Measurements from ENCODE around the gene UNK. TPM values are rescaled to one million over a fixed set of nuclear protein-coding genes. Genes with fewer than 3 reads are reported as not detected.

The UNK gene
- total RNA-seq, 6 experiments from 2014 or later: 5.8 to 29.2 (median 11.1) TPM

DNA sequence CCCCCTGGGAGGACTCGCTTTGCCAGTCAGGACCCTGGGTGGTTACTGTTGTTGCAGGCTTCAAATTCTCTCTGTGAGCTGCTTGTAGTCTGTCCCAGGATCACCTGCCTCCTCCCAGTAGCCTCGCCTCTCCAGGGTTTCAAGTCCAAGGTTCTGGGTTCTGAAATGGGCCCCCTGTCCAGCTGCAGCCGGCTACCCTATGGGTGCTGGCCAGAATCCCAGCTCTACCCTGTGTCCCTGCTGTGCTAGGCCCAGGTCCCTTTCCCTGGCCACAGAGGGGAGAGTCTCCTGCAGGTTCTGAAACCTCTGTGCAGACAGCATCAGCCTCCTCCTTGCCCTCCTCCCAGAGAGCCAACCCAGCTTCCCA, 38.2 kb downstream of the UNK start:
- no peaks in the 10 kb centered on the region for H3K27me3 ChIP-seq
- H3K4me1 ChIP-seq: peaks cover 0 to 17% (median 0%) of the 10 kb centered on the region in 4 donors
- TF ChIP-seq, protein P1, sequence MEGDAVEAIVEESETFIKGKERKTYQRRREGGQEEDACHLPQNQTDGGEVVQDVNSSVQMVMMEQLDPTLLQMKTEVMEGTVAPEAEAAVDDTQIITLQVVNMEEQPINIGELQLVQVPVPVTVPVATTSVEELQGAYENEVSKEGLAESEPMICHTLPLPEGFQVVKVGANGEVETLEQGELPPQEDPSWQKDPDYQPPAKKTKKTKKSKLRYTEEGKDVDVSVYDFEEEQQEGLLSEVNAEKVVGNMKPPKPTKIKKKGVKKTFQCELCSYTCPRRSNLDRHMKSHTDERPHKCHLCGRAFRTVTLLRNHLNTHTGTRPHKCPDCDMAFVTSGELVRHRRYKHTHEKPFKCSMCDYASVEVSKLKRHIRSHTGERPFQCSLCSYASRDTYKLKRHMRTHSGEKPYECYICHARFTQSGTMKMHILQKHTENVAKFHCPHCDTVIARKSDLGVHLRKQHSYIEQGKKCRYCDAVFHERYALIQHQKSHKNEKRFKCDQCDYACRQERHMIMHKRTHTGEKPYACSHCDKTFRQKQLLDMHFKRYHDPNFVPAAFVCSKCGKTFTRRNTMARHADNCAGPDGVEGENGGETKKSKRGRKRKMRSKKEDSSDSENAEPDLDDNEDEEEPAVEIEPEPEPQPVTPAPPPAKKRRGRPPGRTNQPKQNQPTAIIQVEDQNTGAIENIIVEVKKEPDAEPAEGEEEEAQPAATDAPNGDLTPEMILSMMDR (IDR thresholded peaks at IDR 0.05): no peak
- TF ChIP-seq POLR2A (IDR thresholded peaks at IDR 0.05): no peak
- H3K27ac ChIP-seq: no peak overlapping the region
- ATAC-seq (peak in 1 of 4 donors; percentile 20), DNase-seq (peak in 1 of 3 donors; percentile 46)
- 40% methylated on average over 1 of the region's 3 CpGs for WGBS (ENCODE audit: insufficient coverage, low coverage, low lambda C conversion rate, missing lambda C conversion rate)
- intact Hi-C loops (cut with DNase I): loop anchor here in 1 of 2 donors (10.0 kb wide), 1 partner anchor 68 kb away; no protein-coding TSS in a partner anchor
- no peak overlapping the region for H3K4me3 ChIP-seq
- H3K9me3 ChIP-seq: no peaks in the 10 kb centered on the region
- peaks cover 0 to 42% (median 14%) of the 10 kb centered on the region in 4 donors for H3K36me3 ChIP-seq

GRCh38 chr17:75823257-75824041, 38.8 kb downstream of the UNK start:
- Histone ChIP-seq H3K4me1 (peaks cover 0 to 22% (median 0%) of the 10 kb centered on the region in 4 donors), H3K36me3 (peaks cover 0 to 37% (median 12%) of the 10 kb centered on the region in 4 donors), H3K27me3 (no peaks in the 10 kb centered on the region), H3K4me3 (no peak overlapping the region), H3K27ac (no peak overlapping the region), H3K9me3 (no peaks in the 10 kb centered on the region)
- ATAC-seq (no peak), DNase-seq (peak in 1 of 3 donors; percentile 46)
- intact Hi-C loops (cut with DNase I): loop anchor here in 1 of 2 donors (10.0 kb wide), 1 partner anchor 69 kb away; no protein-coding TSS in a partner anchor
- 94% methylated on average over 12 of the region's 28 CpGs for WGBS (ENCODE audit: insufficient coverage, low coverage, low lambda C conversion rate, missing lambda C conversion rate)
- TF ChIP-seq, protein P1 (IDR thresholded peaks at IDR 0.05): no peak
- TF ChIP-seq POLR2A (IDR thresholded peaks at IDR 0.05): no peak

DNA sequence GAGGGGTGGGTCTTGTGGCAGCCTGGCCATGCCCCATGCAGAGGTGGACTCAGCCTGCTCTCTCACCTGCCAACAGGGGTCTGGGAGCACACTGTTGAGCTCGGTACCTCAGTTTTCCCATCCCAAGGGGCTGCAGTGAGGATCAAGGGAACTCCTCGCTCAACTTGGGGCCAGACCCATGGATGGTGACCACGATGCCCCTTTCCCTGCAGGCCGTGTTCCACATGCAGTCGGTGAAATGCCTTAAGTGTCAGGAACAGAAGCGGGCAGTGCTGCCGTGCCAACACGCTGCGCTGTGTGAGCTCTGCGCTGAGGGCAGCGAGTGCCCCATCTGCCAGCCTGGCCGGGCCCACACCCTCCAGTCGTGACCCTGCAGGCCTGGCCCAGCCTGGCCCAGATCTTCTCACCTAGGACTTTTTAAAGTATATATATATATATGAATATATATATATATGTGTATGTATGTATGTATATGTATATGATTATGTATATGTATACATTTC, 39.5 kb downstream of the UNK start:
- Histone ChIP-seq H3K4me1 (peaks cover 0 to 22% (median 0%) of the 10 kb centered on the region in 4 donors), H3K27me3 (no peaks in the 10 kb centered on the region), H3K9me3 (no peaks in the 10 kb centered on the region), H3K36me3 (peaks cover 0 to 34% (median 6%) of the 10 kb centered on the region in 4 donors), H3K27ac (no peak overlapping the region), H3K4me3 (no peak overlapping the region)
- TF ChIP-seq, protein P1 (IDR thresholded peaks at IDR 0.05): no peak
- TF ChIP-seq POLR2A (IDR thresholded peaks at IDR 0.05): no peak
- intact Hi-C loops (cut with DNase I): loop anchor here in 1 of 2 donors (10.0 kb wide), 1 partner anchor 69 kb away; no protein-coding TSS in a partner anchor
- DNase-seq: peak in 1 of 3 donors; percentile 12
- 97% methylated on average over 7 of the region's 13 CpGs for WGBS (ENCODE audit: insufficient coverage, low coverage, low lambda C conversion rate, missing lambda C conversion rate)
- ATAC-seq: no peak

DNA sequence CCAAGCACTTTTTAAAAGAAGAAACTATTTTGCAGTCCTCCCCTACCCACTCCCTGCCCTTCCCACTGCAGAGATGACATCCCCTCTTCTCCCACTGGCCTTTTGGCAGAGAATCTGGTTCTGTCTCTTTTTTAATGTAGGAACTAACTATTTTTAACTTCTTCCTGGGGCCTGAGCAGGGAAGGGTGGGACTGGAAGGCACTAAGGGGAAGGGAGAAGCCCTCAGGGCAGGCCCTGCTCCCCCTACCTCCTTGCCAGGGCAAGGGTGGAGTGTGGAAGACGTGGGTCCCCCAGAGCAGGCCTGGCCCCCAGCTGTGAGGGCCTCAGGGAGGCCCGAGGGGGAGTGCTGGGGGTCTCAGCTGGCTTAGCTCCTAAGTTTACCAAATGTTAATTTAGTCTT, 40.1 kb downstream of the UNK start:
- Histone ChIP-seq H3K27me3 (no peaks in the 10 kb centered on the region), H3K9me3 (no peaks in the 10 kb centered on the region), H3K4me3 (no peak overlapping the region), H3K27ac (no peak overlapping the region), H3K36me3 (peaks cover 0 to 30% (median 3%) of the 10 kb centered on the region in 4 donors), H3K4me1 (peaks cover 0 to 22% (median 0%) of the 10 kb centered on the region in 4 donors)
- WGBS (ENCODE audit: insufficient coverage, low coverage, low lambda C conversion rate, missing lambda C conversion rate): no CpG with 5 or more reads among the region's 2 CpGs
- ATAC-seq: no peak
- no peak for DNase-seq
- intact Hi-C loops (cut with DNase I): loop anchor here in 1 of 2 donors (10.0 kb wide), 1 partner anchor 70 kb away; no protein-coding TSS in a partner anchor
- TF ChIP-seq, protein P1 (IDR thresholded peaks at IDR 0.05): no peak
- no peak for TF ChIP-seq POLR2A (IDR thresholded peaks at IDR 0.05)

All from right lobe of liver (tissue), 6 donors.